Endothelial cell of umbilical vein (primary cell): ENCODE data around the gene FER. TPM values are rescaled to one million over a fixed set of nuclear protein-coding genes. Genes with fewer than 3 reads are reported as not detected.
"Not testable (repeated sequence)": the region's sequence is repeated elsewhere in the genome, so short reads cannot be mapped to it uniquely, and the experiment has no call there.

Source experiments
- BruUV-seq: library from RNA; stranded (reverse); fragments of 400-500 nt; replicated peaks from 2 replicates; lab custom pipeline; 2021; lab: Mats Ljungman, UMichigan
- CTCF ChIA-PET: fragments of 300-600, 350-600 bp; sonication (Branson Sonifier 250); formaldehyde crosslinking; loops from one replicate; lab custom pipeline; 2021; ENCODE audit warnings: antibody characterized with exemption, inconsistent platforms; lab: Charles Lee
- POLR2A ChIA-PET: fragments of 300-600, 350-600 bp; sonication (Branson Sonifier 250); formaldehyde crosslinking; loops from one replicate; lab custom pipeline; 2021; ENCODE audit warnings: antibody characterized with exemption, inconsistent platforms; lab: Charles Lee
- DNase-seq: peaks from one replicate; pipeline ENCODE4 v3.0.0-alpha.2; 2011; ENCODE audit warnings: low read depth, low spot score
- FAIRE-seq: peaks from 2 replicates; lab custom pipeline; 2011; peaks lifted over from hg19 to GRCh38; lab: Jason Lieb, UNC
- H2AFZ ChIP-seq: 2 replicates; pipeline ENCODE4 v1.6.0; 2012; ENCODE audit warnings: low read depth, low read length, control low read depth, inconsistent platforms
- H3K27ac ChIP-seq: 2 replicates; pipeline ENCODE4 v1.5.1; 2011; ENCODE audit warnings: low read depth, mild to moderate bottlenecking, control low read depth, low read length, moderate library complexity; ENCODE audit not compliant: insufficient read depth
- H3K27me3 ChIP-seq, 2 experiments: 2 replicates each; pipeline versions ENCODE4 v1.6.0 to v1.6.1; 2011; ENCODE audit warnings: low read length in 2 of 2, mixed read lengths in 1 of 2; ENCODE audit not compliant: control insufficient read depth in 2 of 2, insufficient read depth in 2 of 2
- H3K36me3 ChIP-seq, 2 experiments: 2 replicates in 1 of 2; 3 replicates in 1 of 2; pipeline ENCODE4 v1.5.1; 2011; ENCODE audit warnings: low read length in 2 of 2, mild to moderate bottlenecking in 1 of 2, moderate library complexity in 1 of 2; ENCODE audit not compliant: control insufficient read depth in 2 of 2, insufficient read depth in 2 of 2; ENCODE audit errors: extremely low read depth in 1 of 2
- H3K4me1 ChIP-seq: 3 replicates; pipeline ENCODE4 v1.5.1; 2011; ENCODE audit warnings: mild to moderate bottlenecking, low read length; ENCODE audit not compliant: control insufficient read depth, insufficient read depth; ENCODE audit errors: extremely low read depth
- H3K4me2 ChIP-seq: 2 replicates; pipeline ENCODE4 v1.6.1; 2011; ENCODE audit warnings: low read length, control low read depth, mixed read lengths; ENCODE audit not compliant: insufficient read depth
- H3K4me3 ChIP-seq, 3 experiments: fragments of 200-600 bp in 1 of 3; sonication (generic), shearing (Covaris generic) in 1 of 3; replicated peaks in 1 of 3; 2 replicates each; pipeline ENCODE4 v1.5.1; 2011 to 2016; ENCODE audit warnings: control low read depth in 3 of 3, low read length in 3 of 3, mild to moderate bottlenecking in 2 of 3, inconsistent platforms in 1 of 3, low read depth in 1 of 3, moderate library complexity in 1 of 3; ENCODE audit not compliant: insufficient read depth in 1 of 3
- H3K79me2 ChIP-seq: 2 replicates; pipeline ENCODE4 v1.6.0; 2012; ENCODE audit warnings: low read length, inconsistent platforms; ENCODE audit not compliant: control insufficient read depth, insufficient read depth
- H3K9ac ChIP-seq: replicated peaks from 2 replicates; pipeline ENCODE3; 2011; ENCODE audit warnings: low read length, control low read depth; ENCODE audit not compliant: insufficient read depth; ENCODE audit errors: extremely low read depth
- H3K9me1 ChIP-seq: replicated peaks from 3 replicates; pipeline ENCODE4 v1.6.0; 2011; ENCODE audit warnings: mild to moderate bottlenecking, low read length; ENCODE audit not compliant: control insufficient read depth, insufficient read depth; ENCODE audit errors: extremely low read depth
- H3K9me3 ChIP-seq: replicated peaks from 2 replicates; pipeline ENCODE4 v1.5.1; 2012; ENCODE audit warnings: low read length, inconsistent platforms; ENCODE audit not compliant: control insufficient read depth, insufficient read depth
- H4K20me1 ChIP-seq: replicated peaks from 2 replicates; pipeline ENCODE3; 2011; ENCODE audit warnings: mild to moderate bottlenecking, low read length; ENCODE audit not compliant: control insufficient read depth, insufficient read depth; ENCODE audit errors: extremely low read depth
- EZH2 ChIP-seq: IDR thresholded peaks from 2 replicates; pipeline ENCODE4 v1.6.1; 2012; ENCODE audit warnings: borderline replicate concordance, low read depth, mild to moderate bottlenecking, moderate library complexity, low read length, inconsistent platforms; ENCODE audit not compliant: severe bottlenecking
- FOS ChIP-seq: IDR thresholded peaks from 2 replicates; pipeline ENCODE4 v1.6.1; 2011; ENCODE audit warnings: mild to moderate bottlenecking, low read length, moderate library complexity, borderline replicate concordance; ENCODE audit not compliant: insufficient read depth
- GATA2 ChIP-seq: IDR thresholded peaks from 2 replicates; pipeline ENCODE4 v1.7.0; 2011; ENCODE audit warnings: low read depth, mild to moderate bottlenecking, moderate library complexity, mixed read lengths, low read length; ENCODE audit not compliant: insufficient read length, insufficient read depth
- JUN ChIP-seq: IDR thresholded peaks from 2 replicates; pipeline ENCODE4 v1.6.1; 2011; ENCODE audit warnings: borderline replicate concordance, low read depth; ENCODE audit not compliant: insufficient read length, insufficient read depth
- MYC ChIP-seq: IDR thresholded peaks from one replicate; pipeline ENCODE4 v1.6.1; 2011; ENCODE audit warnings: mild to moderate bottlenecking, low read depth, low read length
- POLR2A ChIP-seq: IDR thresholded peaks from 2 replicates; pipeline ENCODE4 v1.6.1; 2012; ENCODE audit warnings: low read depth, mild to moderate bottlenecking, control low read depth, low read length
- POLR2AphosphoS5 ChIP-seq: IDR thresholded peaks from 2 replicates; pipeline ENCODE4 v1.6.1; 2012; ENCODE audit warnings: low read depth, mild to moderate bottlenecking, control low read depth, low read length, moderate library complexity; ENCODE audit not compliant: insufficient read depth
- dilution Hi-C: fragments of 300-500 bp; cut with MboI; formaldehyde crosslinking; loops from one replicate; pipeline ENCODE4 v1.15.0; 2019; ENCODE audit warnings: low sequenced_read_pairs; ENCODE audit not compliant: extremely low pct_ligation_motif_present
- intact Hi-C: fragments of 100-400 bp; cut with micrococcal nuclease; formaldehyde crosslinking; loops from one replicate; pipeline ENCODE4 v1.10.0; 2022
- polyA plus RNA-seq, 4 experiments: library from polyadenylated mRNA; depleted of rRNA in 3 of 4; stranded (reverse) in 3 of 4; unstranded in 1 of 4; fragments of >200 nt; gene quantifications; 2 replicates each; pipeline versions ENCODE4 v1.2.1 to v1.2.3, GENCODE V29; 2011 to 2012; ENCODE audit warnings: missing spikeins in 1 of 4
- total RNA-seq: library from RNA; stranded (reverse); gene quantifications from 2 replicates; pipeline ENCODE4 v1.2.3, GENCODE V29; 2021
- TF ChIP-seq, protein P1 (sequence below): IDR thresholded peaks from 2 replicates; pipeline ENCODE4 v1.6.1; 2011; ENCODE audit not compliant: insufficient read depth, insufficient read length
- TF ChIP-seq, protein P2 (sequence below), 2 donors: IDR thresholded peaks; 1 replicate in 1 of 2; 2 replicates in 1 of 2; pipeline ENCODE4 v1.5.1; 2011; ENCODE audit warnings: low read length in 2 of 2, mild to moderate bottlenecking in 2 of 2, moderate library complexity in 2 of 2, control low read depth in 1 of 2, inconsistent platforms in 1 of 2, low read depth in 1 of 2; ENCODE audit not compliant: insufficient read depth in 1 of 2; ENCODE audit errors: extremely low read depth in 1 of 2

The FER gene
- total and polyA plus RNA-seq, 2 donors (not counting 3 experiments of a cell fraction or from before 2014, with no cell fraction given), result 2.3 to 27.5 TPM

DNA sequence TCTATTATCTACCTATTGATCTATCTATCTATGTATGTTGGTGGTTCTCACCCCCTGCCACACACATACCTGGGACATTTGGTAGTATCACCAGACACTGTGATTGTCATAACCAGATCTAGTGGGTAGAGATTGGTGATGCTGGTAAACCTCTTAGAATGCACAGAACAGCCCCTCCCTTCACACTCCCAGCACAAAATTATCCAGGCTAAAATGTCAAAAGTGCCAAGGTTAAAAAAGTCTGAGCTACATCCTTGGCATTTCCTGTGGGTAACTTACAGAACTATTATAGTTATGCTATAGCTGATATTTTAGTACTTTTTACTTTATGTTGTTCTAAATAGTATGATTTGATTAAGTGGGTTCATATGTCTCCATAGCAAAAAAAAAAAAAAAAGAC is 151.0 kb downstream of the FER start:
- no peaks in the 10 kb centered on the region for H3K9me3 ChIP-seq
- H3K27ac ChIP-seq, result peak overlapping the region; percentile 21
- H3K9me1 ChIP-seq, result peaks cover 2% of the 10 kb centered on the region
- no peak overlapping the region for H3K9ac ChIP-seq
- H2AFZ ChIP-seq, result no peak overlapping the region
- no peaks in the 10 kb centered on the region for H3K27me3 ChIP-seq
- BruUV-seq, result no TSS peak
- peak; percentile 34 for DNase-seq
- H3K36me3 ChIP-seq, result no peaks in the 10 kb centered on the region
- H4K20me1 ChIP-seq, result no peaks in the 10 kb centered on the region
- dilution Hi-C loops (no loop called here), intact Hi-C loops (loop anchor here (1.0 to 5.0 kb wide), 3 partner anchors 14 to 512 kb away; no protein-coding TSS in a partner anchor)
- ChIA-PET POLR2A (no interaction called here), CTCF (interaction anchor here (0.9 to 1.7 kb wide), 3 partner anchors 14 to 256 kb away, joined by 3 to 5 read pairs (median 4); no protein-coding TSS in a partner anchor)
- no peaks in the 10 kb centered on the region for H3K79me2 ChIP-seq
- peak; percentile 52 for FAIRE-seq
- peak overlapping the region; percentile 38 for H3K4me2 ChIP-seq
- H3K4me3 ChIP-seq, result no peak overlapping the region
- peaks cover 21% of the 10 kb centered on the region for H3K4me1 ChIP-seq
- TF ChIP-seq EZH2 (no peak), JUN (no peak), GATA2 (no peak), FOS (no peak), POLR2AphosphoS5 (no peak), MYC (no peak), POLR2A (no peak)
- TF ChIP-seq, protein P1, sequence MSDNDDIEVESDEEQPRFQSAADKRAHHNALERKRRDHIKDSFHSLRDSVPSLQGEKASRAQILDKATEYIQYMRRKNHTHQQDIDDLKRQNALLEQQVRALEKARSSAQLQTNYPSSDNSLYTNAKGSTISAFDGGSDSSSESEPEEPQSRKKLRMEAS, result no peak
- TF ChIP-seq, protein P2, sequence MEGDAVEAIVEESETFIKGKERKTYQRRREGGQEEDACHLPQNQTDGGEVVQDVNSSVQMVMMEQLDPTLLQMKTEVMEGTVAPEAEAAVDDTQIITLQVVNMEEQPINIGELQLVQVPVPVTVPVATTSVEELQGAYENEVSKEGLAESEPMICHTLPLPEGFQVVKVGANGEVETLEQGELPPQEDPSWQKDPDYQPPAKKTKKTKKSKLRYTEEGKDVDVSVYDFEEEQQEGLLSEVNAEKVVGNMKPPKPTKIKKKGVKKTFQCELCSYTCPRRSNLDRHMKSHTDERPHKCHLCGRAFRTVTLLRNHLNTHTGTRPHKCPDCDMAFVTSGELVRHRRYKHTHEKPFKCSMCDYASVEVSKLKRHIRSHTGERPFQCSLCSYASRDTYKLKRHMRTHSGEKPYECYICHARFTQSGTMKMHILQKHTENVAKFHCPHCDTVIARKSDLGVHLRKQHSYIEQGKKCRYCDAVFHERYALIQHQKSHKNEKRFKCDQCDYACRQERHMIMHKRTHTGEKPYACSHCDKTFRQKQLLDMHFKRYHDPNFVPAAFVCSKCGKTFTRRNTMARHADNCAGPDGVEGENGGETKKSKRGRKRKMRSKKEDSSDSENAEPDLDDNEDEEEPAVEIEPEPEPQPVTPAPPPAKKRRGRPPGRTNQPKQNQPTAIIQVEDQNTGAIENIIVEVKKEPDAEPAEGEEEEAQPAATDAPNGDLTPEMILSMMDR (IDR thresholded peaks at IDR 0.05; ENCODE audit: extremely low read depth in 1 of 2, insufficient read depth in 1 of 2, low read depth in 1 of 2, low read length in 2 of 2), result no peak

DNA sequence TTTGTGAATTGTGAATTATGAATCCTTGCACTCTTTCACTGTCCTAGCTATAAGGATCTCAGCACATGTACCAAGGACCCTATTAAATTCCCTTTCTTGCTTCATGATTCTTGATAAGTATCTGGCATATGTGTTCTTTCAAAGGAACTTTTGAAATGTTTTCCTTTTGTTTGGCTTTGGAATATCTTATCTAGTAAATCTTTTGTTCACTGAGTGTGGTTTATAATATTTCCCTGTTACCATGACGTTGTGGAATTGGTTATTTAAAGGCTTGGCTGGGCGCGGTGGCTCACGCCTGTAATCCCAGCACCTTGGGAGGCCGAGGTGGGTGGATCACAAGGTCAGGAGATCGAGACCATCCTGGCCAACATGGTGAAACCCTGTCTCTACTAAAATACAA is 151.5 kb downstream of the FER start:
- Histone ChIP-seq H3K4me1 (peaks cover 21% of the 10 kb centered on the region), H3K4me2 (peak overlapping the region; percentile 38), H3K27ac (peak overlapping the region; percentile 21)
- H3K27me3 ChIP-seq, H4K20me1 ChIP-seq, dilution Hi-C loops, H2AFZ ChIP-seq, H3K36me3 ChIP-seq, H3K9me1 ChIP-seq, H3K4me3 ChIP-seq, H3K9ac ChIP-seq, H3K79me2 ChIP-seq, FAIRE-seq, BruUV-seq, POLR2A ChIA-PET, H3K9me3 ChIP-seq: not testable (repeated sequence)
- CTCF ChIA-PET, result interaction anchor here (0.9 to 1.7 kb wide), 3 partner anchors 14 to 257 kb away, joined by 3 to 5 read pairs (median 4); no protein-coding TSS in a partner anchor
- intact Hi-C loops, result loop anchor here (2.0 to 5.0 kb wide), 2 partner anchors 257 to 512 kb away; no protein-coding TSS in a partner anchor
- DNase-seq, result peak; percentile 19
